Ovary (tissue), 3 donors: Measurements from ENCODE around the gene MDFI.

Source experiments
- EP300 ChIP-seq: sonication (generic); formaldehyde crosslinking; IDR thresholded peaks from one replicate; pipeline ENCODE4 v1.6.1; 2017; ENCODE audit warnings: antibody characterized with exemption
- POLR2A ChIP-seq: fragments of 450-650 bp; IDR thresholded peaks from one replicate; pipeline ENCODE4 v1.6.1; 2017; ENCODE audit warnings: antibody characterized with exemption, mild to moderate bottlenecking, moderate library complexity
- TF ChIP-seq, protein P1 (sequence below), 3 donors: fragments of 450-650 bp in 2 of 3; fragments of 200-600 bp in 1 of 3; IDR thresholded peaks; one replicate each; pipeline versions ENCODE4 v1.5.1 to v1.8.0; 2016 to 2022; ENCODE audit warnings: antibody characterized with exemption in 3 of 3, mild to moderate bottlenecking in 1 of 3
- donor health status: DM: no; HTN: no; CAD: no.

DNA sequence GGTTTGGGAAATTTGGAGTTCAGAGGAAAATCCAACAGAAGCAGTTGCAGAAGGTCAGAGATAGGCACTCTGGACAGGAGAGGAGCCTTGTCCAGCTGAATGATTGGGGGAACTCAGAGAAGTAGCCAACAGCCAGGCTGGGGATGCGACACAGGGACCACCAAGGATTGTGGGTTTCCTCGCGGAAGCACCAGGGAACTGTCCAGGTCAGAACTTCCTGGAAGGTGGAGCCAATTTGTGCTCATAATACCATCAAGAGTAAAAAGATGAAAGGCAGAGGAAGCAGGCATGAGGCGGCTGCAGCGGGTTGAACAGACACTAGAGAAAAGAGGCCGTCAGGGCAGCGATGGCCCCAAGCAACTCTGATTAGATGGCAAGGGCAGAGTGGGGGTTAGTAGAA lies 33.7 kb downstream of the MDFI start:
- TF ChIP-seq, protein P1, sequence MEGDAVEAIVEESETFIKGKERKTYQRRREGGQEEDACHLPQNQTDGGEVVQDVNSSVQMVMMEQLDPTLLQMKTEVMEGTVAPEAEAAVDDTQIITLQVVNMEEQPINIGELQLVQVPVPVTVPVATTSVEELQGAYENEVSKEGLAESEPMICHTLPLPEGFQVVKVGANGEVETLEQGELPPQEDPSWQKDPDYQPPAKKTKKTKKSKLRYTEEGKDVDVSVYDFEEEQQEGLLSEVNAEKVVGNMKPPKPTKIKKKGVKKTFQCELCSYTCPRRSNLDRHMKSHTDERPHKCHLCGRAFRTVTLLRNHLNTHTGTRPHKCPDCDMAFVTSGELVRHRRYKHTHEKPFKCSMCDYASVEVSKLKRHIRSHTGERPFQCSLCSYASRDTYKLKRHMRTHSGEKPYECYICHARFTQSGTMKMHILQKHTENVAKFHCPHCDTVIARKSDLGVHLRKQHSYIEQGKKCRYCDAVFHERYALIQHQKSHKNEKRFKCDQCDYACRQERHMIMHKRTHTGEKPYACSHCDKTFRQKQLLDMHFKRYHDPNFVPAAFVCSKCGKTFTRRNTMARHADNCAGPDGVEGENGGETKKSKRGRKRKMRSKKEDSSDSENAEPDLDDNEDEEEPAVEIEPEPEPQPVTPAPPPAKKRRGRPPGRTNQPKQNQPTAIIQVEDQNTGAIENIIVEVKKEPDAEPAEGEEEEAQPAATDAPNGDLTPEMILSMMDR (IDR thresholded peaks at IDR 0.05), result no peak
- no peak for TF ChIP-seq POLR2A
- no peak for TF ChIP-seq EP300
